LNCaP clone FGC (cell line): Measurements from ENCODE around the gene CEACAM21.
A peak's percentile ranks its signal among the peaks of the same experiment; 100 is the strongest.
"Not testable (repeated sequence)": the region's sequence is repeated elsewhere in the genome, so short reads cannot be mapped to it uniquely, and the experiment has no call there.

Experiments
- DNase-seq: peaks from one replicate; pipeline ENCODE4 v3.0.0-alpha.2; 2011; ENCODE audit warnings: low read depth
- H3K4me3 ChIP-seq: 2 replicates; pipeline ENCODE4 v1.5.1; 2011; ENCODE audit warnings: mild to moderate bottlenecking, low read depth, low read length, control low read depth
- CTCF ChIP-seq: IDR thresholded peaks from 2 replicates; pipeline ENCODE4 v1.5.1; 2012; ENCODE audit warnings: mild to moderate bottlenecking; ENCODE audit not compliant: control insufficient read depth, insufficient read depth; ENCODE audit errors: extremely low read depth

Gene CEACAM21

GRCh38 chr19:41569481-41570150 lies 6.3 kb upstream of the CEACAM21 start:
- H3K4me3 ChIP-seq = no peak overlapping the region
- no peak for TF ChIP-seq CTCF
- no peak for DNase-seq

- no peak overlapping the region for H3K4me3 ChIP-seq
- 0 out of 2 replicates have a peak, but pooled peaks have one; percentile 6 for TF ChIP-seq CTCF
- DNase-seq = no peak
These were observed 5.8 kb upstream of the CEACAM21 start for GRCh38 chr19:41570179-41570578.

- no peak overlapping the region for H3K4me3 ChIP-seq
- peak; percentile 80 for TF ChIP-seq CTCF
- no peak for DNase-seq
These were observed 5.3 kb upstream of the CEACAM21 start for GRCh38 chr19:41570639-41571112.

- no peak for DNase-seq
- TF ChIP-seq CTCF = no peak
- H3K4me3 ChIP-seq = no peak overlapping the region
These were observed 1.3 kb downstream of the CEACAM21 start for GRCh38 chr19:41577144-41577830.

- H3K4me3 ChIP-seq = no peak overlapping the region
- no peak for DNase-seq
- no peak for TF ChIP-seq CTCF
These were observed 1.9 kb downstream of the CEACAM21 start for GRCh38 chr19:41577833-41578232.

GRCh38 chr19:41578886-41579285 lies 2.9 kb downstream of the CEACAM21 start:
- DNase-seq = no peak
- H3K4me3 ChIP-seq = no peak overlapping the region
- no peak for TF ChIP-seq CTCF

- not testable (repeated sequence) for H3K4me3 ChIP-seq, DNase-seq
These were observed 5.1 kb downstream of the CEACAM21 start for GRCh38 chr19:41581068-41581467.

GRCh38 chr19:41582577-41583182 lies 6.7 kb downstream of the CEACAM21 start:
- DNase-seq = not testable (repeated sequence)

More at GRCh38 chr19:41582577-41583182, 6.7 kb downstream of the CEACAM21 start:
- not testable (repeated sequence) for H3K4me3 ChIP-seq
